Nephron (organoid): ENCODE results near the gene MAP1LC3A.
A peak's percentile ranks its signal among the peaks of the same experiment; 100 is the strongest.

Experiments used
- H3K27ac Mint-ChIP-seq, 3 experiments: 2 replicates each; pipeline ENCODE4 v1.8.0; 2020; ENCODE audit warnings: mixed read lengths in 3 of 3, mild to moderate bottlenecking in 2 of 3, moderate library complexity in 1 of 3
- H3K27me3 Mint-ChIP-seq: 2 replicates; pipeline ENCODE4 v1.8.0; 2021; ENCODE audit warnings: low read depth, mild to moderate bottlenecking, moderate library complexity, mixed read lengths
- H3K36me3 Mint-ChIP-seq: 2 replicates; pipeline ENCODE4 v1.8.0; 2020; ENCODE audit warnings: low read depth, mixed read lengths
- H3K4me1 Mint-ChIP-seq: 2 replicates; pipeline ENCODE4 v1.8.0; 2020; ENCODE audit warnings: mixed read lengths
- H3K4me3 Mint-ChIP-seq, 3 experiments: 2 replicates each; pipeline ENCODE4 v1.8.0; 2020; ENCODE audit warnings: mild to moderate bottlenecking in 3 of 3, mixed read lengths in 3 of 3, moderate library complexity in 2 of 3
- H3K9me3 Mint-ChIP-seq: 2 replicates; pipeline ENCODE4 v1.8.0; 2020; ENCODE audit warnings: mixed read lengths
- TF ChIP-seq, protein P1 (sequence below), 3 experiments: fragments of 200-600 bp; sonication (generic); IDR thresholded peaks; one replicate each; pipeline ENCODE4 v1.5.0; 2021; ENCODE audit warnings: antibody characterized with exemption in 3 of 3; ENCODE audit not compliant: unreplicated experiment in 3 of 3

The MAP1LC3A gene

DNA sequence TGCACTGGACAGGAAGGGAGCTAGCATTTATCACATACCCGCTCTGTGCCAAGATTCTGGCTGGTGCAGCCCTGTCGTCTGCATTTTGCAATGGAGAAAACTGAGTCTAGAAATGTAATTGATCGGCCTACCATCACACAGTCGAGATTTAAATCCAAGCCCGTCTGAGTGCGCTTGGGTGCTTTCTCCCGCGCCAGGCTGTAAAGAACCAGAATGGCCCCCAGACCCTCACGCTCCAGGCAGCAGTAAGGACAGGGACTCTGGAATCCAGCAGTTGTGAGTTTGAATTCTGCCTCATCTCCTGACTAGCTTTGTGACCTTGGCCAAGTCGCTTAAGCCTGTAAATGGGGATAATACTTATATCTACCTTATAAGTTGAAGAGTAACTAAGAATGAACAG lies 31.5 kb upstream of the MAP1LC3A start:
- Mint-ChIP-seq H3K27me3 (no peaks in the 10 kb centered on the region), H3K36me3 (peaks cover 52% of the 10 kb centered on the region), H3K4me1 (peaks cover 46% of the 10 kb centered on the region), H3K27ac (peak overlapping the region; percentile 83 to 95 (median 93)), H3K9me3 (no peaks in the 10 kb centered on the region), H3K4me3 (no peak overlapping the region)
- TF ChIP-seq, protein P1, sequence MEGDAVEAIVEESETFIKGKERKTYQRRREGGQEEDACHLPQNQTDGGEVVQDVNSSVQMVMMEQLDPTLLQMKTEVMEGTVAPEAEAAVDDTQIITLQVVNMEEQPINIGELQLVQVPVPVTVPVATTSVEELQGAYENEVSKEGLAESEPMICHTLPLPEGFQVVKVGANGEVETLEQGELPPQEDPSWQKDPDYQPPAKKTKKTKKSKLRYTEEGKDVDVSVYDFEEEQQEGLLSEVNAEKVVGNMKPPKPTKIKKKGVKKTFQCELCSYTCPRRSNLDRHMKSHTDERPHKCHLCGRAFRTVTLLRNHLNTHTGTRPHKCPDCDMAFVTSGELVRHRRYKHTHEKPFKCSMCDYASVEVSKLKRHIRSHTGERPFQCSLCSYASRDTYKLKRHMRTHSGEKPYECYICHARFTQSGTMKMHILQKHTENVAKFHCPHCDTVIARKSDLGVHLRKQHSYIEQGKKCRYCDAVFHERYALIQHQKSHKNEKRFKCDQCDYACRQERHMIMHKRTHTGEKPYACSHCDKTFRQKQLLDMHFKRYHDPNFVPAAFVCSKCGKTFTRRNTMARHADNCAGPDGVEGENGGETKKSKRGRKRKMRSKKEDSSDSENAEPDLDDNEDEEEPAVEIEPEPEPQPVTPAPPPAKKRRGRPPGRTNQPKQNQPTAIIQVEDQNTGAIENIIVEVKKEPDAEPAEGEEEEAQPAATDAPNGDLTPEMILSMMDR (IDR thresholded peaks at IDR 0.05; ENCODE audit: unreplicated experiment in 3 of 3): no peak

GRCh38 chr20:34528921-34529297 lies 29.6 kb upstream of the MAP1LC3A start:
- no peak overlapping the region for H3K27ac Mint-ChIP-seq
- peaks cover 50% of the 10 kb centered on the region for H3K36me3 Mint-ChIP-seq
- TF ChIP-seq, protein P1 (IDR thresholded peaks at IDR 0.05; ENCODE audit: unreplicated experiment in 3 of 3): no peak
- peaks cover 30% of the 10 kb centered on the region for H3K4me1 Mint-ChIP-seq
- no peaks in the 10 kb centered on the region for H3K9me3 Mint-ChIP-seq
- no peaks in the 10 kb centered on the region for H3K27me3 Mint-ChIP-seq
- H3K4me3 Mint-ChIP-seq: no peak overlapping the region

DNA sequence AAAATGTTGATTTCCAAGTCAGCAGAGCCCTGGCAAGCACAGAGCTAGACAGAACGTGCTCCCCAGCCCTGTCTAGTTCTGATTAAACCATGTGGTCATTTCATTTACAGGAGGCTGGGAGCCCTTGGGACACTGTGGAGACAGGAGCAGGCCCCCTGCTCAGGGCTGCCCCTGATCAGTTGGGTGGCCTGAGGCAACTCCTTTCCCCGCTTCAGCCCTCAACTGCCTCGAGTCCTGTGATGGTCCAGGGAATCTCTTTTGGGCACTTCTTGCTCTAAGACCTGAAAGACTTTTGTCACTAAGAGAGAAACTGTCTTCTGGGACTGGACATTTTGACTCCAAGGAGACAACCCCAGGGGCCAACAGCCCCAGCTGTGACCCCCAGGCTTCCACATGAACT lies 28.8 kb upstream of the MAP1LC3A start:
- H3K27me3 Mint-ChIP-seq: no peaks in the 10 kb centered on the region
- H3K4me1 Mint-ChIP-seq: peaks cover 23% of the 10 kb centered on the region
- TF ChIP-seq, protein P1 (IDR thresholded peaks at IDR 0.05; ENCODE audit: unreplicated experiment in 3 of 3): no peak
- no peaks in the 10 kb centered on the region for H3K9me3 Mint-ChIP-seq
- no peak overlapping the region for H3K27ac Mint-ChIP-seq
- H3K4me3 Mint-ChIP-seq: no peak overlapping the region
- peaks cover 58% of the 10 kb centered on the region for H3K36me3 Mint-ChIP-seq

DNA sequence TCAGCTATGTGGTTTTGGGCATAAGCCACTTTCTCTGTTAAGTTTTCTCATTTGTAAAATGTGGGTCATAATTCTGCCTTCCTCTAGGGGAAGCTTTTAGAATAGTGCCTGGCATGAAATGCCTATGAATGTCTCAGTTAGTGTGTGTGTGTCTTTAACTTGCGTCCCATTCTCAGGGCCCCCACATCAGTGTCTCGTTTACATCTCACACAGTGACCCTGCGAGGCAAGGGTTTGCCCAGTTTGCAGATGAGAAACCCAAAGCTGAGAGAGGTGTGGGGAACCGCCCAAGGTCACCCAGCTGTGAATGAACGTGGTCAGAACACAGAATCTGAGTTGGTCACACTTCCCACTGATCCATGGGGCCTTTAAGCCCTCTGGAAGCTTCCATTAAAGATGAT lies 28.2 kb upstream of the MAP1LC3A start:
- peaks cover 60% of the 10 kb centered on the region for H3K36me3 Mint-ChIP-seq
- TF ChIP-seq, protein P1 (IDR thresholded peaks at IDR 0.05; ENCODE audit: unreplicated experiment in 3 of 3): no peak
- H3K4me1 Mint-ChIP-seq: peaks cover 17% of the 10 kb centered on the region
- H3K27ac Mint-ChIP-seq: peak overlapping the region in 1 of 3 experiments; percentile 61
- no peaks in the 10 kb centered on the region for H3K27me3 Mint-ChIP-seq
- no peak overlapping the region for H3K4me3 Mint-ChIP-seq
- H3K9me3 Mint-ChIP-seq: no peaks in the 10 kb centered on the region

DNA sequence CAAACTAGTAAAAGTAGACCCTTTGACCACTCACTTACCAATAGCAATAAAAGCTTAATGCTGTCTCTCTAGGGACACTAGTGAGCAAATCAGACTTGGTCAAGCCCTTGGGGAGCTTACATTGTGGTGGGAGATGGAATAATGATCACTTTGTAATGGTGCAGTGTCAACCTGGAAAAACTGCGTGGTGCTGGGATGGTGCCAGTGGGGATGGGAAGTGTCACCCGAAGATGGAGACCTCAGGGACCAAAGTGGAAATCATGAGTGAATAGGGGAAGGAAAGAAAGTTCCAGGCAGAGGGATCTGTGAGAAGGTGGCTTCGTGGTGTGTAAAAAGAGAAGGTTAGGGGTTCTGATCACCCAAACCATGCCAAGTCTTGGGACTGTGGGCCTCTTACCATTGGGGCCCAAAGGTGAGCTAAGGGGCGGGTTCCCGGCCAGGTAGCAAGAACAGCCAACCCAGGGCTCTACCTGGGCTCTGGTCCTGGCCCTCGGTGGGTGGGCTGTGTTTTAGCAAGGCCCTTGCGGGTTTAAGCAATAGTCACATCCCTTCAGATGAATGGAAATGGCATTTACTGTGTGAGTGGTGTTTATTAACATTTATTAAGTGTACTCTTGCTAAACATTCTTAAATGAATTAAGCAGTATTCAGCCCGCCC lies 26.8 kb upstream of the MAP1LC3A start:
- Mint-ChIP-seq H3K4me3 (no peak overlapping the region), H3K27ac (peak overlapping the region in 1 of 3 experiments; percentile 0), H3K36me3 (peaks cover 56% of the 10 kb centered on the region), H3K27me3 (no peaks in the 10 kb centered on the region), H3K4me1 (peaks cover 3% of the 10 kb centered on the region), H3K9me3 (no peaks in the 10 kb centered on the region)
- TF ChIP-seq, protein P1 (IDR thresholded peaks at IDR 0.05; ENCODE audit: unreplicated experiment in 3 of 3): no peak

- no peaks in the 10 kb centered on the region for H3K4me1 Mint-ChIP-seq
- H3K4me3 Mint-ChIP-seq: no peak overlapping the region
- TF ChIP-seq, protein P1 (IDR thresholded peaks at IDR 0.05; ENCODE audit: unreplicated experiment in 3 of 3): no peak
- H3K27ac Mint-ChIP-seq: no peak overlapping the region
- no peaks in the 10 kb centered on the region for H3K9me3 Mint-ChIP-seq
- peaks cover 57% of the 10 kb centered on the region for H3K36me3 Mint-ChIP-seq
- H3K27me3 Mint-ChIP-seq: no peaks in the 10 kb centered on the region
Measured at GRCh38 chr20:34532320-34532719, 26.2 kb upstream of the MAP1LC3A start.
